ENCODE measurements around the gene WDR33.

GRCh38 chr2:127659408-127660290, 151.3 kb downstream of the WDR33 start:
- TF ChIP-seq ZNF140 (tag by site-specific recombination; IDR thresholded peaks at IDR 0.05) (no peak), ZNF366 (tag by site-specific recombination; conservative IDR thresholded peaks at IDR 0.05) (no peak), ZBTB21 (tag by site-specific recombination; IDR thresholded peaks at IDR 0.05) (no peak)

Data from HEK293 (cell line).